ENCODE measurements around the gene DHRS13. TPM values are rescaled to one million over a fixed set of nuclear protein-coding genes. Genes with fewer than 3 reads are reported as not detected.

Gene DHRS13
- total and polyA plus RNA-seq, 9 donors: 3.7 to 13.8 (median 7.8) TPM

GRCh38 chr17:28912938-28913333 is 10.1 kb upstream of the DHRS13 start:
- no peaks in the 10 kb centered on the region for H3K27me3 ChIP-seq
- no peak overlapping the region for H3K27ac ChIP-seq
- peaks cover 7% of the 10 kb centered on the region for H3K4me1 ChIP-seq (ENCODE audit: insufficient read depth)
- DNase-seq: no peak
- TF ChIP-seq CTCF (IDR thresholded peaks at IDR 0.05) (no peak), EP300 (IDR thresholded peaks at IDR 0.05) (no peak), POLR2A (IDR thresholded peaks at IDR 0.05) (no peak)
- H3K36me3 ChIP-seq: no peaks in the 10 kb centered on the region
- 91 to 97% (median 92%) methylated on average over 6 of the region's 6 CpGs for WGBS, 3 donors
- no peak overlapping the region for H3K4me3 ChIP-seq
- H3K9me3 ChIP-seq: no peaks in the 10 kb centered on the region
- intact Hi-C loops (cut with DNase I): loop anchor here in 2 of 4 donors (10.0 kb wide), 1 partner anchor 148 kb away; no protein-coding TSS in a partner anchor

GRCh38 chr17:28912281-28912937 is 9.5 kb upstream of the DHRS13 start:
- H3K4me3 ChIP-seq: no peak overlapping the region

GRCh38 chr17:28911411-28912045 is 8.6 kb upstream of the DHRS13 start:
- Histone ChIP-seq H3K27ac (no peak overlapping the region), H3K4me3 (no peak overlapping the region), H3K27me3 (no peaks in the 10 kb centered on the region), H3K9me3 (no peaks in the 10 kb centered on the region), H3K36me3 (no peaks in the 10 kb centered on the region), H3K4me1 (ENCODE audit: insufficient read depth) (peaks cover 7% of the 10 kb centered on the region)
- intact Hi-C loops (cut with DNase I): loop anchor here in 2 of 4 donors (10.0 kb wide), 1 partner anchor 147 kb away; no protein-coding TSS in a partner anchor
- no peak for DNase-seq
- no peak for TF ChIP-seq CTCF (IDR thresholded peaks at IDR 0.05)
- no peak for TF ChIP-seq EP300 (IDR thresholded peaks at IDR 0.05)
- no peak for TF ChIP-seq POLR2A (IDR thresholded peaks at IDR 0.05)
- 85 to 88% (median 87%) methylated on average over 13 of the region's 13 CpGs for WGBS, 3 donors

More at GRCh38 chr17:28912281-28912937, 9.5 kb upstream of the DHRS13 start:
- peak in 1 of 5 donors; percentile 33 for DNase-seq
- WGBS, 3 donors: 60 to 71% (median 64%) methylated on average over 20 of the region's 20 CpGs
- Histone ChIP-seq H3K27ac (no peak overlapping the region), H3K4me1 (ENCODE audit: insufficient read depth) (peaks cover 7% of the 10 kb centered on the region), H3K9me3 (no peaks in the 10 kb centered on the region), H3K36me3 (no peaks in the 10 kb centered on the region), H3K27me3 (no peaks in the 10 kb centered on the region)
- intact Hi-C loops (cut with DNase I): loop anchor here in 2 of 4 donors (10.0 kb wide), 1 partner anchor 148 kb away; no protein-coding TSS in a partner anchor
- TF ChIP-seq CTCF (IDR thresholded peaks at IDR 0.05) (no peak), POLR2A (IDR thresholded peaks at IDR 0.05) (no peak), EP300 (IDR thresholded peaks at IDR 0.05) (no peak)

GRCh38 chr17:28910534-28910933 is 7.7 kb upstream of the DHRS13 start:
- WGBS, 3 donors: 83 to 96% (median 88%) methylated on average over 1 of the region's 1 CpG
- intact Hi-C loops (cut with DNase I): loop anchor here in 2 of 4 donors (10.0 kb wide), 1 partner anchor 146 kb away; no protein-coding TSS in a partner anchor
- H3K4me3 ChIP-seq: no peak overlapping the region
- no peak for DNase-seq
- H3K4me1 ChIP-seq (ENCODE audit: insufficient read depth): peaks cover 7% of the 10 kb centered on the region
- TF ChIP-seq POLR2A (IDR thresholded peaks at IDR 0.05) (no peak), EP300 (IDR thresholded peaks at IDR 0.05) (no peak), CTCF (IDR thresholded peaks at IDR 0.05) (no peak)
- no peaks in the 10 kb centered on the region for H3K9me3 ChIP-seq
- H3K36me3 ChIP-seq: no peaks in the 10 kb centered on the region
- H3K27ac ChIP-seq: no peak overlapping the region
- no peaks in the 10 kb centered on the region for H3K27me3 ChIP-seq

Data from ovary (tissue), 9 donors.